ENCODE measurements around the gene PROSER2.

Gene PROSER2

GRCh38 chr10:11804336-11804735 is 18.8 kb upstream of the PROSER2 start:
- DNase-seq (ENCODE audit: low read depth in 2 of 2) = no peak

- no peak for DNase-seq (ENCODE audit: low read depth in 2 of 2)
Observed at GRCh38 chr10:11805792-11806191, 17.4 kb upstream of the PROSER2 start.

- no peak for DNase-seq (ENCODE audit: low read depth in 2 of 2)
Observed at GRCh38 chr10:11806706-11807105, 16.4 kb upstream of the PROSER2 start.

GRCh38 chr10:11808808-11809207 is 14.3 kb upstream of the PROSER2 start:
- no peak for DNase-seq (ENCODE audit: low read depth in 2 of 2)

- no peak for DNase-seq (ENCODE audit: low read depth in 2 of 2)
Observed at GRCh38 chr10:11810313-11810766, 12.8 kb upstream of the PROSER2 start.

GRCh38 chr10:11810973-11811372 is 12.2 kb upstream of the PROSER2 start:
- no peak for DNase-seq (ENCODE audit: low read depth in 2 of 2)

- no peak for DNase-seq (ENCODE audit: low read depth in 2 of 2)
Observed at GRCh38 chr10:11813177-11813576, 10.0 kb upstream of the PROSER2 start.

GRCh38 chr10:11813855-11814567 is 9.1 kb upstream of the PROSER2 start:
- no peak for DNase-seq (ENCODE audit: low read depth in 2 of 2)

- DNase-seq (ENCODE audit: low read depth in 2 of 2) = no peak
Observed at GRCh38 chr10:11819027-11819426, 4.1 kb upstream of the PROSER2 start.

- DNase-seq (ENCODE audit: low read depth in 2 of 2) = no peak
Observed at GRCh38 chr10:11822026-11822756, 965 bp upstream of the PROSER2 start.

GRCh38 chr10:11822809-11823121 is 391 bp upstream of the PROSER2 start:
- DNase-seq (ENCODE audit: low read depth in 2 of 2) = no peak

- no peak for DNase-seq (ENCODE audit: low read depth in 2 of 2)
Observed at GRCh38 chr10:11823989-11824346, 812 bp downstream of the PROSER2 start.

- no peak for DNase-seq (ENCODE audit: low read depth in 2 of 2)
Observed at GRCh38 chr10:11824376-11824775, 1.2 kb downstream of the PROSER2 start.

GRCh38 chr10:11824825-11825224 is 1.7 kb downstream of the PROSER2 start:
- no peak for DNase-seq (ENCODE audit: low read depth in 2 of 2)

GRCh38 chr10:11825796-11826414 is 2.7 kb downstream of the PROSER2 start:
- DNase-seq (ENCODE audit: low read depth in 2 of 2) = no peak

GRCh38 chr10:11827006-11827405 is 3.9 kb downstream of the PROSER2 start:
- no peak for DNase-seq (ENCODE audit: low read depth in 2 of 2)

GRCh38 chr10:11827414-11827813 is 4.3 kb downstream of the PROSER2 start:
- DNase-seq (ENCODE audit: low read depth in 2 of 2) = no peak

GRCh38 chr10:11828682-11829284 is 5.6 kb downstream of the PROSER2 start:
- no peak for DNase-seq (ENCODE audit: low read depth in 2 of 2)

GRCh38 chr10:11830836-11831519 is 7.8 kb downstream of the PROSER2 start:
- DNase-seq (ENCODE audit: low read depth in 2 of 2) = no peak

GRCh38 chr10:11831520-11831951 is 8.4 kb downstream of the PROSER2 start:
- DNase-seq (ENCODE audit: low read depth in 2 of 2) = no peak

GRCh38 chr10:11832042-11832441 is 8.9 kb downstream of the PROSER2 start:
- no peak for DNase-seq (ENCODE audit: low read depth in 2 of 2)

- no peak for DNase-seq (ENCODE audit: low read depth in 2 of 2)
Observed at GRCh38 chr10:11835061-11835460, 11.9 kb downstream of the PROSER2 start.

Data from stimulated activated CD4-positive, alpha-beta T cell treated with anti-CD3 and anti-CD28 coated beads, Interleukin-12 subunit alpha, Interleukin-12 subunit beta, amount 100 ng/mL, for 24 hours (primary cell).